A549 (cell line): ENCODE measurements around the gene LSM14B. TPM values are rescaled to one million over a fixed set of nuclear protein-coding genes. Genes with fewer than 3 reads are reported as not detected.
"Not testable (repeated sequence)": the region's sequence is repeated elsewhere in the genome, so short reads cannot be mapped to it uniquely, and the experiment has no call there.

ENCODE experiments used
- ATAC-seq, 2 experiments: fragments of 200-7000 bp in 1 of 2; fragments of >200 bp in 1 of 2; cut with Nextera tagmentation in 1 of 2; cut with Tn5 transposase in 1 of 2; 3 replicates each; pipeline versions ENCODE4 v1.8.0 to v1.9.1; 2018 to 2020; ENCODE audit warnings: mild to moderate bottlenecking in 1 of 2, moderate library complexity in 1 of 2
- CTCF ChIA-PET: fragments of 300-600 bp; sonication (Branson Sonifier 250); formaldehyde crosslinking; extraction: SDS; loops from one replicate; lab custom pipeline; 2021; ENCODE audit warnings: antibody characterized with exemption, inconsistent platforms; lab: Yijun Ruan, JAX
- POLR2A ChIA-PET: fragments of 350-600 bp; formaldehyde crosslinking; extraction: SDS; loops from one replicate; lab custom pipeline; 2021; ENCODE audit warnings: antibody characterized with exemption, inconsistent platforms; lab: Yijun Ruan, JAX
- DNase-seq, 2 experiments: peaks; one replicate each; pipeline versions ENCODE4 v3.0.0 to v3.0.0-alpha.2; 2011 to 2016; ENCODE audit warnings: low read depth in 1 of 2, low spot score in 1 of 2
- FAIRE-seq: peaks from 2 replicates; lab custom pipeline; 2011; peaks lifted over from hg19 to GRCh38; lab: Jason Lieb, UNC
- H3K27ac ChIP-seq, 2 experiments: fragments of >200 bp; sonication (Bioruptor Twin); formaldehyde crosslinking; 3 replicates each; pipeline ENCODE4 v1.5.1; 2016 to 2017
- H3K4me1 ChIP-seq: fragments of >200 bp; sonication (Bioruptor Twin); formaldehyde crosslinking; 3 replicates; pipeline ENCODE4 v1.6.1; 2016
- H3K4me2 ChIP-seq: fragments of >200 bp; sonication (Bioruptor Twin); formaldehyde crosslinking; 3 replicates; pipeline ENCODE4 v1.6.1; 2016
- H3K4me3 ChIP-seq: fragments of >200 bp; sonication (Bioruptor Twin); formaldehyde crosslinking; 3 replicates; pipeline ENCODE4 v1.5.1; 2016
- H3K9me3 ChIP-seq: fragments of >200 bp; sonication (Bioruptor Twin); formaldehyde crosslinking; 3 replicates; pipeline ENCODE4 v1.6.1; 2016
- CBX2 ChIP-seq: fragments of 200-600 bp; sonication (generic); IDR thresholded peaks from 2 replicates; pipeline ENCODE4 v1.6.1; 2016; ENCODE audit warnings: low read depth, mild to moderate bottlenecking, borderline replicate concordance
- CBX8 ChIP-seq: fragments of 200-600 bp; sonication (generic); IDR thresholded peaks from 2 replicates; pipeline ENCODE4 v1.6.1; 2016
- CEBPB ChIP-seq, 2 experiments: fragments of >200 bp in 1 of 2; sonication (Bioruptor Twin) in 1 of 2; formaldehyde crosslinking in 1 of 2; IDR thresholded peaks; 2 replicates each; pipeline ENCODE4 v1.6.1; 2012 to 2016
- EHMT2 ChIP-seq: fragments of 200-600 bp; sonication (generic); IDR thresholded peaks from 2 replicates; pipeline ENCODE4 v1.6.1; 2016; ENCODE audit warnings: antibody characterized with exemption, low read depth, mild to moderate bottlenecking, moderate library complexity
- EP300 ChIP-seq, 2 experiments: fragments of >200 bp; sonication (Bioruptor Twin); formaldehyde crosslinking; IDR thresholded peaks; 2 replicates in 1 of 2; 3 replicates in 1 of 2; pipeline ENCODE4 v1.6.1; 2016 to 2017
- ESRRA ChIP-seq: fragments of 150-350 bp; IDR thresholded peaks from 2 replicates; pipeline ENCODE4 v1.6.1; 2014; ENCODE audit warnings: mild to moderate bottlenecking, low read length, borderline replicate concordance
- FOSB ChIP-seq: fragments of 250-450 bp; sonication (Bioruptor Pico); IDR thresholded peaks from 2 replicates; pipeline ENCODE4 v1.5.0; 2020; ENCODE audit warnings: mild to moderate bottlenecking, moderate library complexity
- HEYL ChIP-seq: fragments of 250-450 bp; sonication (Bioruptor Pico); IDR thresholded peaks from 2 replicates; pipeline ENCODE4 v1.8.0; 2021; ENCODE audit warnings: mild to moderate bottlenecking, moderate library complexity
- HOXB13 ChIP-seq: fragments of 250-450 bp; sonication (Bioruptor Pico); IDR thresholded peaks from 2 replicates; pipeline ENCODE4 v1.5.0; 2020; ENCODE audit warnings: low read depth, mild to moderate bottlenecking, moderate library complexity
- HOXB5 ChIP-seq: fragments of 250-450 bp; sonication (Bioruptor Pico); IDR thresholded peaks from 2 replicates; pipeline ENCODE4 v1.5.0; 2020; ENCODE audit warnings: mild to moderate bottlenecking, moderate library complexity
- JUNB ChIP-seq: fragments of >200 bp; sonication (Bioruptor Twin); formaldehyde crosslinking; IDR thresholded peaks from 2 replicates; pipeline ENCODE4 v1.6.1; 2016
- MYC ChIP-seq: IDR thresholded peaks from 2 replicates; pipeline ENCODE4 v1.6.1; 2012; ENCODE audit warnings: mild to moderate bottlenecking, inconsistent platforms, low read length, improper control_type of control experiment, borderline replicate concordance
- PHF8 ChIP-seq: fragments of 200-600 bp; sonication (generic); IDR thresholded peaks from 2 replicates; pipeline ENCODE4 v1.6.1; 2016; ENCODE audit warnings: low read depth, mild to moderate bottlenecking, antibody characterized with exemption, moderate library complexity, borderline replicate concordance
- POLR2A ChIP-seq: IDR thresholded peaks from 2 replicates; pipeline ENCODE4 v1.6.1; 2012; ENCODE audit warnings: mild to moderate bottlenecking, low read length
- RCOR1 ChIP-seq: fragments of 150-350 bp; IDR thresholded peaks from 2 replicates; pipeline ENCODE4 v1.6.1; 2014; ENCODE audit warnings: antibody characterized with exemption, low read length, low read depth
- SMC3 ChIP-seq: fragments of >200 bp; sonication (Bioruptor Twin); formaldehyde crosslinking; IDR thresholded peaks from 3 replicates; pipeline ENCODE4 v1.6.1; 2018; ENCODE audit warnings: inconsistent platforms
- SREBF2 ChIP-seq: fragments of 450-650 bp; IDR thresholded peaks from 2 replicates; pipeline ENCODE4 v1.6.1; 2014; ENCODE audit warnings: mild to moderate bottlenecking, moderate library complexity
- ZC3H11A ChIP-seq: fragments of 450-650 bp; IDR thresholded peaks from 2 replicates; pipeline ENCODE4 v1.6.1; 2014; ENCODE audit warnings: antibody characterized with exemption, mild to moderate bottlenecking
- ZNF302 ChIP-seq: fragments of 250-450 bp; sonication (Bioruptor Pico); IDR thresholded peaks from 2 replicates; pipeline ENCODE4 v1.9.0; 2021; ENCODE audit warnings: inconsistent platforms, mild to moderate bottlenecking, moderate library complexity
- WGBS: methylation state at CpG from one replicate; pipeline ENCODE4 v1.1.6; 2017; ENCODE audit errors: missing lambda C conversion rate; 5-methylcytosine and 5-hydroxymethylcytosine counted together
- polyA plus RNA-seq, 4 experiments: library from polyadenylated mRNA; depleted of rRNA in 3 of 4; stranded (reverse); fragments of >200 nt; fragmentation: RNase III in 1 of 4; extraction: RNeasy Plus Mini Kit Qiagen cat#74134 plus additional on column Dnase treatment in 1 of 4; gene quantifications; 2 replicates in 3 of 4; 3 replicates in 1 of 4; pipeline ENCODE4 v1.2.3, GENCODE V29; 2011 to 2017
- TF ChIP-seq, protein P1 (sequence below): fragments of 250-450 bp; sonication (Bioruptor Pico); IDR thresholded peaks from 2 replicates; pipeline ENCODE4 v1.5.0; 2020; ENCODE audit warnings: low read depth, mild to moderate bottlenecking, moderate library complexity
- TF ChIP-seq, protein P2 (sequence below): fragments of >200 bp; sonication (Bioruptor Twin); formaldehyde crosslinking; IDR thresholded peaks from 3 replicates; pipeline ENCODE4 v1.6.1; 2016
- TF ChIP-seq, protein P3 (sequence below): IDR thresholded peaks from 2 replicates; pipeline ENCODE4 v1.6.1; 2012

LSM14B gene
- polyA plus RNA-seq, 2 of the 4 experiments (the other 2 are of a cell fraction) = 22.7 to 28.1 TPM

DNA sequence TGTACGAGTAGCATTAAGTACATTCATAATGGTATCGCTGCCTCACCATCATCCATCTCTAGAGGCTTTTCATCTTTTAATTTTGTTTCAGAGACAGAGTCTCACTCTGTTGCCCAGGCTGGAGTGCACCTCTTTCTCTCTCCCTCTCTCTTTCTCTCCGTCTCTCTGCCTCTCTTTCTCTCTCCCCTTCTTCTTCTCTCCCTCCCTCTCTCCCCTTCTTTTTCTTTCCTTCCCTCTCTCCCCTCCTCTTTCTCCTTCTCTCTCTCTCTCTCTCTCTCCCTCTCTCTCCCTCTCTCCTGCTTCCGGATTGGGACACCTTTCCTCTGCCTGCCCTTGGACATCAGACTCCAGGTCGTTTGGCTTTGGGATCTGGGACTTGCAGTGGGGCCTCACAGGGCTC is 39.0 kb upstream of the LSM14B start:
- CTCF ChIA-PET = no interaction called here
- TF ChIP-seq ZC3H11A (no peak), HEYL (no peak), SMC3 (no peak)
- TF ChIP-seq, protein P1, sequence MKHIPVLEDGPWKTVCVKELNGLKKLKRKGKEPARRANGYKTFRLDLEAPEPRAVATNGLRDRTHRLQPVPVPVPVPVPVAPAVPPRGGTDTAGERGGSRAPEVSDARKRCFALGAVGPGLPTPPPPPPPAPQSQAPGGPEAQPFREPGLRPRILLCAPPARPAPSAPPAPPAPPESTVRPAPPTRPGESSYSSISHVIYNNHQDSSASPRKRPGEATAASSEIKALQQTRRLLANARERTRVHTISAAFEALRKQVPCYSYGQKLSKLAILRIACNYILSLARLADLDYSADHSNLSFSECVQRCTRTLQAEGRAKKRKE (CRISPR knock-in tag) = no peak
- ATAC-seq = no peak
- Histone ChIP-seq H3K4me1 (peaks cover 13% of the 10 kb centered on the region), H3K4me2 (no peak overlapping the region), H3K9me3 (peaks cover 45% of the 10 kb centered on the region), H3K4me3 (no peak overlapping the region), H3K27ac (no peak overlapping the region)
- DNase-seq = no peak
- no peak for FAIRE-seq
- 28% methylated on average over 5 of the region's 5 CpGs for WGBS
- POLR2A ChIA-PET = no interaction called here

DNA sequence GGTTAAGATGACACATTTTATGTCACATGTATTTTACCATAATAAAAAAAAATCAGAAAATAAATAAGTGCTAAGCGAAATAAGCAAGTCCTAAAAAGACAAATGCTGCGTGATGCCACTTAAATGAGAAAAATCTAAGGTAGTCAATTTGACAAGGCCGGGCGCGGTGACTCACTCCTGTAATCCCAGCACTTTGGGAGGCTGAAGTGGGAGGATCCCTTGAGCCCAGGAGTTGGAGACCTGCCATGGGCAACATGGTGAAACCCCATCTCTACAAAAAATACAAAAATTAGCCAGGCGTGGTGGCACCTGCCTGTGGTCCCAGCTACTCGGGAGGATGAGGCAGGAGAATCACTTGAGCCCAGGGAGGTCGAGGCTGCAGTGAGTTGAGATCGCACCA is 38.1 kb upstream of the LSM14B start:
- DNase-seq, H3K27ac ChIP-seq, H3K4me3 ChIP-seq, FAIRE-seq, H3K4me2 ChIP-seq, POLR2A ChIA-PET, CTCF ChIA-PET, ATAC-seq: not testable (repeated sequence)
- Histone ChIP-seq H3K9me3 (peaks cover 37% of the 10 kb centered on the region), H3K4me1 (peaks cover 22% of the 10 kb centered on the region)
- 70% methylated on average over 9 of the region's 9 CpGs for WGBS

DNA sequence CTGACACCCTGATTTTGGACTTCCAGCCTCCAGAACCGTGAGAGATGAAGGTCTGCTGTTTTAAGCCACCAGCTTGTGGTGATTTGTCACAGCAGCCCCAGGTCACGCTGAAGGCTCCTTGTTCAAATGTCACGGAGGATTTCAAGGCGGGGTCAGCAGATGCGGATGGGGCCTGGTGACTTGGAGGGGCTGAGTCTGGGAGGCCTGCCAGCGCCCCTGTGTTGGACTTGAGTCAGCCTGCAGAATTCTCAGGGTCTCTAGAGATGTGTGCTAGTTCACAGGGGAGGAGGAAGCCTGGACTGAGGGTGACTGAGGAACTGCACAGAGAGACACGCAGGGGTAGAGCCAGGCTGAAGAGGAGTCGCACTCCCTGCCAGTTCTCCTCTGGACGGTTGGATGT is 37.1 kb upstream of the LSM14B start:
- CTCF ChIA-PET = no interaction called here

DNA sequence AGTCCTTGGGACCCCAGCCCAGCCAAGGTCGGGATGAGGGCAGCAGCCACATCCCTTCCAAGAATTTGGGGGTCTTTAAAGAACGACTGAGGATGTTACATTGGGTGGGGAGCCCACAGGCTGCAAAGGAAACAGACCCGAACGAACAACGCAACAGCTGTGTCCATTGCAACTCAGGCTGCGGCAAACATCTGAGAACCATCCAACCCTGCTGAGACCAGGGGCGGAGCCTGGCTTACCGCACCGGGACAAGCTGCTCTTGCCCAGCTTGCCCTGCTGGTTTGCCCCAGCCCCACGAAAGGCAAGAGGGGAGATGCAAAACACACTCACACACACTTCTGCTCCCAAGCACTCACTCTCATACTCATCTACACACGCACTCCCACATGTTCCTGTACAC is 35.0 kb upstream of the LSM14B start:
- FAIRE-seq (no peak), ATAC-seq (peak; percentile 67 to 77)
- Histone ChIP-seq H3K9me3 (peaks cover 36% of the 10 kb centered on the region; the same call in 2 of the 3 replicates), H3K27ac (no peak overlapping the region), H3K4me1 (peaks cover 22% of the 10 kb centered on the region)
- CTCF ChIA-PET = interaction anchor here (1.0 to 1.2 kb wide), 2 partner anchors 13 to 25 kb away, joined by 3 to 4 read pairs; no protein-coding TSS in a partner anchor
- TF ChIP-seq ZC3H11A = no peak
- TF ChIP-seq CBX8 = no peak
- no peak for TF ChIP-seq HOXB13 (CRISPR knock-in tag)
- no peak for TF ChIP-seq MYC
- TF ChIP-seq POLR2A = no peak
- TF ChIP-seq CEBPB (IDR thresholded peaks at IDR 0.05) = no peak
- TF ChIP-seq FOSB (CRISPR knock-in tag) = no peak
- TF ChIP-seq, protein P2, sequence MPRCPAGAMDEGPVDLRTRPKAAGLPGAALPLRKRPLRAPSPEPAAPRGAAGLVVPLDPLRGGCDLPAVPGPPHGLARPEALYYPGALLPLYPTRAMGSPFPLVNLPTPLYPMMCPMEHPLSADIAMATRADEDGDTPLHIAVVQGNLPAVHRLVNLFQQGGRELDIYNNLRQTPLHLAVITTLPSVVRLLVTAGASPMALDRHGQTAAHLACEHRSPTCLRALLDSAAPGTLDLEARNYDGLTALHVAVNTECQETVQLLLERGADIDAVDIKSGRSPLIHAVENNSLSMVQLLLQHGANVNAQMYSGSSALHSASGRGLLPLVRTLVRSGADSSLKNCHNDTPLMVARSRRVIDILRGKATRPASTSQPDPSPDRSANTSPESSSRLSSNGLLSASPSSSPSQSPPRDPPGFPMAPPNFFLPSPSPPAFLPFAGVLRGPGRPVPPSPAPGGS = no peak
- TF ChIP-seq, all 56 proteins: peak for 0
- Histone ChIP-seq H3K4me3 (no peak overlapping the region), H3K4me2 (peak overlapping the region; percentile 54; the same call in 2 of the 3 replicates)
- POLR2A ChIA-PET = interaction anchor here (0.7 kb wide), 1 partner anchor 21 kb away, joined by 4 read pairs; no protein-coding TSS in a partner anchor
- peak in 1 of 2 experiments; percentile 24 for DNase-seq
- 17% methylated on average over 11 of the region's 11 CpGs for WGBS

More for the DNA sequence above, 37.1 kb upstream of the LSM14B start:
- FAIRE-seq = no peak
- TF ChIP-seq ZC3H11A (no peak), JUNB (no peak), SREBF2 (no peak), SMC3 (no peak), PHF8 (no peak), ESRRA (no peak)
- TF ChIP-seq, all 56 proteins: peak for 0
- Histone ChIP-seq H3K27ac (no peak overlapping the region), H3K9me3 (peaks cover 38% of the 10 kb centered on the region; the same call in 2 of the 3 replicates), H3K4me3 (no peak overlapping the region), H3K4me1 (peaks cover 22% of the 10 kb centered on the region), H3K4me2 (no peak overlapping the region)
- DNase-seq = no peak
- 66% methylated on average over 9 of the region's 9 CpGs for WGBS
- POLR2A ChIA-PET = no interaction called here
- ATAC-seq = no peak

DNA sequence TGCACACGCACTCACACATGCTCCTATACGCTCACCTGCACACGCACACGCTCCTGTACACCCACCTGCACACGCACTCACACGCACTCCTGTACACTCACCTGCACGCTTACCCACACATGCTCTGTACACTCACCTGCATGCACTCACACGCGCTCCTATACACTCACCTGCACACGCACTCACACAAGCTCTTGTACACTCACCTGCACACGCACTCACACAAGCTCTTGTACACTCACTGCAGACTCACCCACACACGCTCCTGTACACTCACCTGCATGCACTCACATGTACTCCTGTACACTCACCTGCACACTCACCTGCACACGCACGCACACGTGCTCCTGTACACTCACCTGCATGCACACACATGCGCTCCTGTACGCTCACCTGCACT is 34.6 kb upstream of the LSM14B start:
- peaks cover 22% of the 10 kb centered on the region for H3K4me1 ChIP-seq
- TF ChIP-seq EP300 (IDR thresholded peaks at IDR 0.05) (no peak), EHMT2 (no peak), HOXB5 (CRISPR knock-in tag) (no peak), POLR2A (no peak), ZNF302 (no peak), HEYL (no peak), CEBPB (IDR thresholded peaks at IDR 0.05) (no peak), RCOR1 (no peak), CBX2 (no peak)
- TF ChIP-seq, protein P3, sequence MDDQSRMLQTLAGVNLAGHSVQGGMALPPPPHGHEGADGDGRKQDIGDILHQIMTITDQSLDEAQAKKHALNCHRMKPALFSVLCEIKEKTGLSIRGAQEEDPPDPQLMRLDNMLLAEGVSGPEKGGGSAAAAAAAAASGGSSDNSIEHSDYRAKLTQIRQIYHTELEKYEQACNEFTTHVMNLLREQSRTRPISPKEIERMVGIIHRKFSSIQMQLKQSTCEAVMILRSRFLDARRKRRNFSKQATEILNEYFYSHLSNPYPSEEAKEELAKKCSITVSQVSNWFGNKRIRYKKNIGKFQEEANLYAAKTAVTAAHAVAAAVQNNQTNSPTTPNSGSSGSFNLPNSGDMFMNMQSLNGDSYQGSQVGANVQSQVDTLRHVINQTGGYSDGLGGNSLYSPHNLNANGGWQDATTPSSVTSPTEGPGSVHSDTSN = no peak
- peaks cover 35% of the 10 kb centered on the region; the same call in 2 of the 3 replicates for H3K9me3 ChIP-seq
- WGBS = 75% methylated on average over 17 of the region's 17 CpGs
- H3K27ac ChIP-seq = no peak overlapping the region
- DNase-seq = no peak
- H3K4me2 ChIP-seq = peak overlapping the region; percentile 54; the same call in 2 of the 3 replicates
- no peak overlapping the region for H3K4me3 ChIP-seq
- CTCF ChIA-PET = interaction anchor here (1.2 kb wide), 1 partner anchor 25 kb away, joined by 4 read pairs; no protein-coding TSS in a partner anchor
- no peak for FAIRE-seq
- ATAC-seq = no peak
- POLR2A ChIA-PET = no interaction called here
